Ishikawa (cell line): Measurements from ENCODE around the gene CLDN6.

Experiments
- CEBPB ChIP-seq: IDR thresholded peaks from 2 replicates; pipeline ENCODE4 v1.6.1; 2012
- EGR1 ChIP-seq: IDR thresholded peaks from 2 replicates; pipeline ENCODE4 v1.6.1; 2012
- EP300 ChIP-seq: IDR thresholded peaks from 2 replicates; pipeline ENCODE4 v1.6.1; 2012; ENCODE audit warnings: borderline replicate concordance
- MAX ChIP-seq: IDR thresholded peaks from 2 replicates; pipeline ENCODE4 v1.6.1; 2012
- NFIC ChIP-seq: IDR thresholded peaks from 2 replicates; pipeline ENCODE4 v1.6.1; 2012
- RAD21 ChIP-seq: IDR thresholded peaks from 2 replicates; pipeline ENCODE4 v1.6.1; 2012; ENCODE audit warnings: low read depth
- REST ChIP-seq: IDR thresholded peaks from 2 replicates; pipeline ENCODE4 v1.6.1; 2012; ENCODE audit warnings: low read depth, mild to moderate bottlenecking
- TCF12 ChIP-seq: IDR thresholded peaks from 2 replicates; pipeline ENCODE4 v1.6.1; 2012; ENCODE audit warnings: low read depth
- YY1 ChIP-seq: IDR thresholded peaks from 2 replicates; pipeline ENCODE4 v1.6.1; 2012; ENCODE audit warnings: low read depth
- ZBTB7A ChIP-seq: IDR thresholded peaks from 2 replicates; pipeline ENCODE4 v1.6.1; 2012; ENCODE audit warnings: low read depth

GRCh38 chr16:2968738-2969544, 49.0 kb downstream of the CLDN6 start, which contains the start of gene PAQR4:
- peak; percentile 99 for TF ChIP-seq REST
- TF ChIP-seq YY1: no peak
- TF ChIP-seq RAD21: no peak
- TF ChIP-seq CEBPB: no peak
- TF ChIP-seq TCF12: no peak
- TF ChIP-seq NFIC: no peak
- TF ChIP-seq ZBTB7A: peak; percentile 81; the same call in 1 of the 2 replicates
- TF ChIP-seq EGR1: peak; percentile 99
- TF ChIP-seq EP300: no peak
- TF ChIP-seq MAX: peak; percentile 76
